ENCODE data around the gene COL15A1.

The COL15A1 gene

GRCh38 chr9:98925956-98926355, 17.8 kb upstream of the COL15A1 start:
- TF ChIP-seq POLR2AphosphoS5 (IDR thresholded peaks at IDR 0.05; ENCODE audit: low read depth, low read length) (no peak), SIN3A (IDR thresholded peaks at IDR 0.05; ENCODE audit: borderline replicate concordance, insufficient read depth, low read length) (no peak), REST (IDR thresholded peaks at IDR 0.05; ENCODE audit: insufficient read depth in 1 of 2, low read depth in 2 of 2, low read length in 2 of 2) (no peak), FOXP2 (optimal IDR thresholded peaks at IDR 0.05; ENCODE audit: borderline replicate concordance, extremely low read depth, extremely low read length, insufficient read depth) (no peak), TAF1 (IDR thresholded peaks at IDR 0.05; ENCODE audit: borderline replicate concordance, insufficient read depth, low read length) (no peak)

GRCh38 chr9:98927724-98928123, 16.0 kb upstream of the COL15A1 start:
- TF ChIP-seq TAF1 (IDR thresholded peaks at IDR 0.05; ENCODE audit: borderline replicate concordance, insufficient read depth, low read length) = no peak
- TF ChIP-seq SIN3A (IDR thresholded peaks at IDR 0.05; ENCODE audit: borderline replicate concordance, insufficient read depth, low read length) = no peak
- no peak for TF ChIP-seq POLR2AphosphoS5 (IDR thresholded peaks at IDR 0.05; ENCODE audit: low read depth, low read length)

DNA sequence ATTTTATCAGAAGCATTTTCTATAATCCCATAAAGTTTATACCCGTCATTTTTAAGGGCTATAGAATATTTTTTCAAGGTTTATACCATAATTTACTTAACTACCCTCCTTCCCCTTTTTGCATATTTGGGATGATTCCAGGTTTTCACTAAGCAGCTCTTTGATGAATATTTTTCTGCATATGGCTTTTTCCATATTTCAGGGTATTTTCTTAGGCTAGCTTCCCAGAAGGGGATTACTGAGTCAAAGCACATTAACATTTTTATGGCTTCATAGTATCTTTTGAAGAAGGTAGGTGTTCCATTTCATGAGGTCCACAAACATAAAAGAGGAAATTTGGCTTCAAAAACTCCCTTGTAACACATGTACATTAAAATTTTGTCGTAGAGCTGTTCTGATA, 14.6 kb upstream of the COL15A1 start:
- no peak for TF ChIP-seq FOXP2 (optimal IDR thresholded peaks at IDR 0.05; ENCODE audit: borderline replicate concordance, extremely low read depth, extremely low read length, insufficient read depth)
- no peak for TF ChIP-seq TAF1 (IDR thresholded peaks at IDR 0.05; ENCODE audit: borderline replicate concordance, insufficient read depth, low read length)
- TF ChIP-seq POLR2AphosphoS5 (IDR thresholded peaks at IDR 0.05; ENCODE audit: low read depth, low read length) = no peak
- no peak for TF ChIP-seq SIN3A (IDR thresholded peaks at IDR 0.05; ENCODE audit: borderline replicate concordance, insufficient read depth, low read length)
- no peak for TF ChIP-seq REST (IDR thresholded peaks at IDR 0.05; ENCODE audit: insufficient read depth in 1 of 2, low read depth in 2 of 2, low read length in 2 of 2)

DNA sequence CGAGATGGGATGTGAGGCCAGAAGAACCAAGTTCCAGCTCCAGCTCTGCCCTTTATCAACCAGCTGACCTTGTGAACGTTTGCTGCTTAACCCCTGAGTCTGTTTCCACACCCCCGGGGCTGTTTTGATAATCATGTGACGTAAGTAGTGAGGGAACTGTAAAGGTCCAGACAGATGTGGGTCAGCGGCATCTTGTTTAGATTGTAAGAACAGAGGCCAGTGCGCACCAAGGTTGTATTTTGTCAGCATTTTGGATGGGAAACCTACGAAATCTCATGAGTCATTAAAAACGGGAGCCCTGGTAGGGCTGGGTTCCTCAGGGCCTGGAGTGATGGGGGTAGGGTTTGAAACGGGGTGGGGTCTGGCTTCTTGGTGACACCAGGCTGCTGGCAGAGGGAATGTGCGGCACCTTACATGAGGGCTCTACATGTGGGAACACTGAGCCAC, 13.8 kb upstream of the COL15A1 start:
- TF ChIP-seq TAF1 (IDR thresholded peaks at IDR 0.05; ENCODE audit: borderline replicate concordance, insufficient read depth, low read length) = no peak
- no peak for TF ChIP-seq REST (IDR thresholded peaks at IDR 0.05; ENCODE audit: insufficient read depth in 1 of 2, low read depth in 2 of 2, low read length in 2 of 2)
- no peak for TF ChIP-seq SIN3A (IDR thresholded peaks at IDR 0.05; ENCODE audit: borderline replicate concordance, insufficient read depth, low read length)
- TF ChIP-seq FOXP2 (optimal IDR thresholded peaks at IDR 0.05; ENCODE audit: borderline replicate concordance, extremely low read depth, extremely low read length, insufficient read depth) = no peak
- no peak for TF ChIP-seq POLR2AphosphoS5 (IDR thresholded peaks at IDR 0.05; ENCODE audit: low read depth, low read length)

- no peak for TF ChIP-seq TAF1 (IDR thresholded peaks at IDR 0.05; ENCODE audit: borderline replicate concordance, insufficient read depth, low read length)
- no peak for TF ChIP-seq SIN3A (IDR thresholded peaks at IDR 0.05; ENCODE audit: borderline replicate concordance, insufficient read depth, low read length)
- no peak for TF ChIP-seq FOXP2 (optimal IDR thresholded peaks at IDR 0.05; ENCODE audit: borderline replicate concordance, extremely low read depth, extremely low read length, insufficient read depth)
- TF ChIP-seq REST (IDR thresholded peaks at IDR 0.05; ENCODE audit: insufficient read depth in 1 of 2, low read depth in 2 of 2, low read length in 2 of 2) = no peak
- TF ChIP-seq POLR2AphosphoS5 (IDR thresholded peaks at IDR 0.05; ENCODE audit: low read depth, low read length) = no peak
Observed at GRCh38 chr9:98930792-98931191, 12.9 kb upstream of the COL15A1 start.
